Esophagus muscularis mucosa (tissue), 4 donors: ENCODE data around the gene SMARCA5.

Source experiments
- CTCF ChIP-seq, 3 experiments: fragments of 200-600 bp in 2 of 3; fragments of 450-650 bp in 1 of 3; sonication (generic) in 2 of 3; IDR thresholded peaks; one replicate each; pipeline ENCODE4 v1.5.1; 2017 to 2019; ENCODE audit warnings: antibody characterized with exemption in 3 of 3, mild to moderate bottlenecking in 2 of 3, moderate library complexity in 1 of 3
- EP300 ChIP-seq: sonication (generic); formaldehyde crosslinking; IDR thresholded peaks from one replicate; pipeline ENCODE4 v1.6.1; 2017; ENCODE audit warnings: antibody characterized with exemption
- POLR2A ChIP-seq: fragments of 450-650 bp; IDR thresholded peaks from one replicate; pipeline ENCODE4 v1.6.1; 2017; ENCODE audit warnings: antibody characterized with exemption, moderate library complexity, mild to moderate bottlenecking, low read depth
- POLR2AphosphoS5 ChIP-seq, 2 donors: sonication (generic); formaldehyde crosslinking; IDR thresholded peaks; one replicate each; pipeline ENCODE4 v1.6.1; 2017; ENCODE audit warnings: antibody characterized with exemption in 2 of 2

- TF ChIP-seq CTCF (IDR thresholded peaks at IDR 0.05), result no peak
- no peak for TF ChIP-seq EP300
- no peak for TF ChIP-seq POLR2AphosphoS5 (IDR thresholded peaks at IDR 0.05)
- no peak for TF ChIP-seq POLR2A
Measured at GRCh38 chr4:143506031-143506430, 7.5 kb upstream of the SMARCA5 start.
